ENCODE data around the gene PDZD7.

The PDZD7 gene

GRCh38 chr10:100980311-100980710 is 50.6 kb downstream of the PDZD7 start:
- no peak overlapping the region for H3K27ac ChIP-seq (ENCODE audit: low read depth, low read length)
- no CpG with 5 or more reads among the region's 2 CpGs for WGBS (ENCODE audit: extremely low coverage, insufficient coverage, low lambda C conversion rate)
- no peak overlapping the region for H2BK120ac ChIP-seq (ENCODE audit: low read depth, low read length)
- H3K23ac ChIP-seq (ENCODE audit: low read length) = no peak overlapping the region
- H3K4ac ChIP-seq (ENCODE audit: low read depth, low read length) = no peak overlapping the region
- no peak overlapping the region for H2BK15ac ChIP-seq (replicated peaks; ENCODE audit: low read depth)
- no peak for DNase-seq
- no peak overlapping the region for H3K9ac ChIP-seq (ENCODE audit: low read length)
- no peaks in the 10 kb centered on the region for H3K79me2 ChIP-seq (ENCODE audit: control insufficient read depth, insufficient read depth, low read length)
- H3K36me3 ChIP-seq (ENCODE audit: control insufficient read depth, insufficient read depth, low read length) = no peaks in the 10 kb centered on the region
- H3K79me1 ChIP-seq (ENCODE audit: low read length) = no peaks in the 10 kb centered on the region
- H3K4me3 ChIP-seq (ENCODE audit: low read length) = no peak overlapping the region
- no peak overlapping the region for H3K18ac ChIP-seq (ENCODE audit: low read length)
- no peak overlapping the region for H2BK5ac ChIP-seq (ENCODE audit: low read length)
- H3K4me2 ChIP-seq (ENCODE audit: low read length) = no peak overlapping the region
- H3K27me3 ChIP-seq (ENCODE audit: insufficient read depth, low read length, poor library complexity) = no peaks in the 10 kb centered on the region
- H2AK5ac ChIP-seq (ENCODE audit: low read length) = no peak overlapping the region
- no peaks in the 10 kb centered on the region for H3K4me1 ChIP-seq (ENCODE audit: control insufficient read depth, low read depth, low read length)
- H3K56ac ChIP-seq (ENCODE audit: low read length) = no peak overlapping the region
- H4K8ac ChIP-seq (ENCODE audit: low read depth, low read length) = no peak overlapping the region
- H4K5ac ChIP-seq (ENCODE audit: low read length) = no peak overlapping the region

- H2AK5ac ChIP-seq (ENCODE audit: low read length) = no peak overlapping the region
- no peak overlapping the region for H4K5ac ChIP-seq (ENCODE audit: low read length)
- no peak overlapping the region for H3K4ac ChIP-seq (ENCODE audit: low read depth, low read length)
- H3K4me1 ChIP-seq (ENCODE audit: control insufficient read depth, low read depth, low read length) = no peaks in the 10 kb centered on the region
- no peak overlapping the region for H3K4me3 ChIP-seq (ENCODE audit: low read length)
- no peak overlapping the region for H2BK15ac ChIP-seq (replicated peaks; ENCODE audit: low read depth)
- no peaks in the 10 kb centered on the region for H3K36me3 ChIP-seq (ENCODE audit: control insufficient read depth, insufficient read depth, low read length)
- H4K8ac ChIP-seq (ENCODE audit: low read depth, low read length) = no peak overlapping the region
- no peaks in the 10 kb centered on the region for H3K79me1 ChIP-seq (ENCODE audit: low read length)
- no peak overlapping the region for H3K56ac ChIP-seq (ENCODE audit: low read length)
- no peaks in the 10 kb centered on the region for H3K27me3 ChIP-seq (ENCODE audit: insufficient read depth, low read length, poor library complexity)
- H3K9ac ChIP-seq (ENCODE audit: low read length) = no peak overlapping the region
- H3K23ac ChIP-seq (ENCODE audit: low read length) = no peak overlapping the region
- H3K4me2 ChIP-seq (ENCODE audit: low read length) = no peak overlapping the region
- H3K79me2 ChIP-seq (ENCODE audit: control insufficient read depth, insufficient read depth, low read length) = no peaks in the 10 kb centered on the region
- no CpG with 5 or more reads among the region's 16 CpGs for WGBS (ENCODE audit: extremely low coverage, insufficient coverage, low lambda C conversion rate)
- no peak overlapping the region for H2BK120ac ChIP-seq (ENCODE audit: low read depth, low read length)
- no peak for DNase-seq
- no peak overlapping the region for H3K18ac ChIP-seq (ENCODE audit: low read length)
- no peak overlapping the region for H3K27ac ChIP-seq (ENCODE audit: low read depth, low read length)
- no peak overlapping the region for H2BK5ac ChIP-seq (ENCODE audit: low read length)
Observed at GRCh38 chr10:100979791-100980272, 51.1 kb downstream of the PDZD7 start.

DNA sequence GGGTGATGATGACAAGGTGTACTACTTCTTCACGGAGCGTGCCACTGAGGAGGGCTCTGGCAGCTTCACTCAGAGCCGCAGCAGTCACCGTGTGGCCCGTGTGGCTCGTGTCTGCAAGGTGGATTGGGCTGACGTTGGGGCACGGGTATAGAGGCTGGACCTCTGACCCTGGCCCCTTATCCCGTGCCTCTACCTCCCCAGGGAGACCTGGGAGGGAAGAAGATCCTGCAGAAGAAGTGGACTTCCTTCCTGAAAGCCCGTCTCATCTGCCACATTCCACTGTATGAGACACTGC is 52.1 kb downstream of the PDZD7 start:
- Histone ChIP-seq H3K18ac (ENCODE audit: low read length) (no peak overlapping the region), H3K79me2 (ENCODE audit: control insufficient read depth, insufficient read depth, low read length) (no peaks in the 10 kb centered on the region), H3K36me3 (ENCODE audit: control insufficient read depth, insufficient read depth, low read length) (no peaks in the 10 kb centered on the region), H2BK15ac (replicated peaks; ENCODE audit: low read depth) (no peak overlapping the region), H3K4me1 (ENCODE audit: control insufficient read depth, low read depth, low read length) (no peaks in the 10 kb centered on the region), H3K27ac (ENCODE audit: low read depth, low read length) (no peak overlapping the region), H3K56ac (ENCODE audit: low read length) (no peak overlapping the region), H4K8ac (ENCODE audit: low read depth, low read length) (no peak overlapping the region), H3K4ac (ENCODE audit: low read depth, low read length) (no peak overlapping the region), H3K23ac (ENCODE audit: low read length) (no peak overlapping the region), H3K27me3 (ENCODE audit: insufficient read depth, low read length, poor library complexity) (no peaks in the 10 kb centered on the region), H2BK5ac (ENCODE audit: low read length) (no peak overlapping the region), H3K4me3 (ENCODE audit: low read length) (no peak overlapping the region), H2AK5ac (ENCODE audit: low read length) (no peak overlapping the region), H3K9ac (ENCODE audit: low read length) (no peak overlapping the region), H3K79me1 (ENCODE audit: low read length) (no peaks in the 10 kb centered on the region), H3K4me2 (ENCODE audit: low read length) (no peak overlapping the region), H2BK120ac (ENCODE audit: low read depth, low read length) (no peak overlapping the region), H4K5ac (ENCODE audit: low read length) (no peak overlapping the region)
- no peak for DNase-seq
- no CpG with 5 or more reads among the region's 10 CpGs for WGBS (ENCODE audit: extremely low coverage, insufficient coverage, low lambda C conversion rate)

DNA sequence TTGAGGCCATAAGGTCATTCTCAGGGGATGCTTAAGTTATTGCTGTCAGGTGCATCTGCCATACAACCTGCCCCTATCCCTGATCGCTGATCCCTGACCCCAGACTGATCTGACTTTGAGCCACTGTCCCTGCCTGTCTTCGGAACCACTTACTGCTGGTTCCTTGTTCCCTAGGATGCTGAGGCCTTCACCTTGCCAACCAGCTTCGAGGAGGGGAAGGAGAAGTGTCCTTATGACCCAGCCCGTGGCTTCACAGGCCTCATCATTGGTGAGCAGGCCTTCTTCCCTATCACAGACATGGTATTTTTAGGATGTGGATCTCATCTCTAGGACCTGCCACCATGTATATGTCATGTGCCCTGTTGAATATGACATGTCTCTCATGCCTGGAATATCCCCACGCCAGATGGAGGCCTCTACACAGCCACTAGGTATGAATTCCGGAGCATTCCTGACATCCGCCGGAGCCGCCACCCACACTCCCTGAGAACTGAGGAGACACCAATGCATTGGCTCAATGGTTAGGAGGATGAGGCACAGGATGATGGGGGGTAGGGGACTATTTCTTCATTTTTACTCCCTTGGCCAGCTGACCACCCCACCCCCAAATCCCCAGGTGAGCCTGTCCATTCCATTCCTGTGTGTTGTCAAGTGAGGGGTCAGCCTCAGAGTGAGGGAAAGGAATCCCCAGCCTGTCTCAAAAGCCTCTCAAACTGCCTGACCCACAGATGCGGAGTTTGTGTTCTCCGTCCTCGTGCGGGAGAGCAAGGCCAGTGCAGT is 52.6 kb downstream of the PDZD7 start:
- no peak overlapping the region for H2BK120ac ChIP-seq (ENCODE audit: low read depth, low read length)
- no CpG with 5 or more reads among the region's 13 CpGs for WGBS (ENCODE audit: extremely low coverage, insufficient coverage, low lambda C conversion rate)
- DNase-seq = no peak

GRCh38 chr10:100977436-100977835 is 53.5 kb downstream of the PDZD7 start:
- H3K79me1 ChIP-seq (ENCODE audit: low read length) = no peaks in the 10 kb centered on the region
- H3K4me2 ChIP-seq (ENCODE audit: low read length) = no peak overlapping the region
- H4K8ac ChIP-seq (ENCODE audit: low read depth, low read length) = no peak overlapping the region
- H3K36me3 ChIP-seq (ENCODE audit: control insufficient read depth, insufficient read depth, low read length) = no peaks in the 10 kb centered on the region
- no peak overlapping the region for H3K4me3 ChIP-seq (ENCODE audit: low read length)
- H3K27me3 ChIP-seq (ENCODE audit: insufficient read depth, low read length, poor library complexity) = no peaks in the 10 kb centered on the region
- H2AK5ac ChIP-seq (ENCODE audit: low read length) = no peak overlapping the region
- no peak overlapping the region for H3K56ac ChIP-seq (ENCODE audit: low read length)
- H3K27ac ChIP-seq (ENCODE audit: low read depth, low read length) = no peak overlapping the region
- no peak overlapping the region for H2BK5ac ChIP-seq (ENCODE audit: low read length)
- H3K23ac ChIP-seq (ENCODE audit: low read length) = no peak overlapping the region
- no peak overlapping the region for H3K4ac ChIP-seq (ENCODE audit: low read depth, low read length)
- H3K18ac ChIP-seq (ENCODE audit: low read length) = no peak overlapping the region
- WGBS (ENCODE audit: extremely low coverage, insufficient coverage, low lambda C conversion rate) = no CpG with 5 or more reads among the region's 6 CpGs
- H4K5ac ChIP-seq (ENCODE audit: low read length) = no peak overlapping the region
- no peak for DNase-seq
- no peaks in the 10 kb centered on the region for H3K4me1 ChIP-seq (ENCODE audit: control insufficient read depth, low read depth, low read length)
- no peaks in the 10 kb centered on the region for H3K79me2 ChIP-seq (ENCODE audit: control insufficient read depth, insufficient read depth, low read length)
- H3K9ac ChIP-seq (ENCODE audit: low read length) = no peak overlapping the region
- H2BK120ac ChIP-seq (ENCODE audit: low read depth, low read length) = no peak overlapping the region
- H2BK15ac ChIP-seq (replicated peaks; ENCODE audit: low read depth) = no peak overlapping the region

More for the DNA sequence above, 52.6 kb downstream of the PDZD7 start:
- H3K79me1 ChIP-seq (ENCODE audit: low read length) = no peaks in the 10 kb centered on the region
- H3K4ac ChIP-seq (ENCODE audit: low read depth, low read length) = no peak overlapping the region
- no peak overlapping the region for H4K8ac ChIP-seq (ENCODE audit: low read depth, low read length)
- no peak overlapping the region for H3K27ac ChIP-seq (ENCODE audit: low read depth, low read length)
- H3K23ac ChIP-seq (ENCODE audit: low read length) = no peak overlapping the region
- H3K27me3 ChIP-seq (ENCODE audit: insufficient read depth, low read length, poor library complexity) = no peaks in the 10 kb centered on the region
- H2AK5ac ChIP-seq (ENCODE audit: low read length) = no peak overlapping the region
- H3K4me1 ChIP-seq (ENCODE audit: control insufficient read depth, low read depth, low read length) = no peaks in the 10 kb centered on the region
- H3K9ac ChIP-seq (ENCODE audit: low read length) = no peak overlapping the region
- no peak overlapping the region for H3K56ac ChIP-seq (ENCODE audit: low read length)
- H2BK15ac ChIP-seq (replicated peaks; ENCODE audit: low read depth) = no peak overlapping the region
- H2BK5ac ChIP-seq (ENCODE audit: low read length) = no peak overlapping the region
- H4K5ac ChIP-seq (ENCODE audit: low read length) = no peak overlapping the region
- no peak overlapping the region for H3K18ac ChIP-seq (ENCODE audit: low read length)
- no peak overlapping the region for H3K4me2 ChIP-seq (ENCODE audit: low read length)
- no peaks in the 10 kb centered on the region for H3K36me3 ChIP-seq (ENCODE audit: control insufficient read depth, insufficient read depth, low read length)
- H3K4me3 ChIP-seq (ENCODE audit: low read length) = no peak overlapping the region
- no peaks in the 10 kb centered on the region for H3K79me2 ChIP-seq (ENCODE audit: control insufficient read depth, insufficient read depth, low read length)

GRCh38 chr10:100976906-100977305 is 54.0 kb downstream of the PDZD7 start:
- no peaks in the 10 kb centered on the region for H3K36me3 ChIP-seq (ENCODE audit: control insufficient read depth, insufficient read depth, low read length)
- no peak overlapping the region for H3K23ac ChIP-seq (ENCODE audit: low read length)
- H2BK5ac ChIP-seq (ENCODE audit: low read length) = no peak overlapping the region
- H3K18ac ChIP-seq (ENCODE audit: low read length) = no peak overlapping the region
- H4K5ac ChIP-seq (ENCODE audit: low read length) = no peak overlapping the region
- no peak overlapping the region for H4K8ac ChIP-seq (ENCODE audit: low read depth, low read length)
- H3K4ac ChIP-seq (ENCODE audit: low read depth, low read length) = no peak overlapping the region
- no peaks in the 10 kb centered on the region for H3K79me2 ChIP-seq (ENCODE audit: control insufficient read depth, insufficient read depth, low read length)
- H3K4me2 ChIP-seq (ENCODE audit: low read length) = no peak overlapping the region
- H2BK120ac ChIP-seq (ENCODE audit: low read depth, low read length) = no peak overlapping the region
- no peak overlapping the region for H3K9ac ChIP-seq (ENCODE audit: low read length)
- H3K27me3 ChIP-seq (ENCODE audit: insufficient read depth, low read length, poor library complexity) = no peaks in the 10 kb centered on the region
- H3K4me3 ChIP-seq (ENCODE audit: low read length) = no peak overlapping the region
- H3K56ac ChIP-seq (ENCODE audit: low read length) = no peak overlapping the region
- DNase-seq = no peak
- H3K4me1 ChIP-seq (ENCODE audit: control insufficient read depth, low read depth, low read length) = no peaks in the 10 kb centered on the region
- no peak overlapping the region for H3K27ac ChIP-seq (ENCODE audit: low read depth, low read length)
- H2BK15ac ChIP-seq (replicated peaks; ENCODE audit: low read depth) = no peak overlapping the region
- no CpG with 5 or more reads among the region's 3 CpGs for WGBS (ENCODE audit: extremely low coverage, insufficient coverage, low lambda C conversion rate)
- no peak overlapping the region for H2AK5ac ChIP-seq (ENCODE audit: low read length)
- H3K79me1 ChIP-seq (ENCODE audit: low read length) = no peaks in the 10 kb centered on the region
